ENCODE measurements around the gene OR5AS1.
A peak's percentile ranks its signal among the peaks of the same experiment; 100 is the strongest.
"Not testable (repeated sequence)": the region's sequence is repeated elsewhere in the genome, so short reads cannot be mapped to it uniquely, and the experiment has no call there.

Gene OR5AS1

DNA sequence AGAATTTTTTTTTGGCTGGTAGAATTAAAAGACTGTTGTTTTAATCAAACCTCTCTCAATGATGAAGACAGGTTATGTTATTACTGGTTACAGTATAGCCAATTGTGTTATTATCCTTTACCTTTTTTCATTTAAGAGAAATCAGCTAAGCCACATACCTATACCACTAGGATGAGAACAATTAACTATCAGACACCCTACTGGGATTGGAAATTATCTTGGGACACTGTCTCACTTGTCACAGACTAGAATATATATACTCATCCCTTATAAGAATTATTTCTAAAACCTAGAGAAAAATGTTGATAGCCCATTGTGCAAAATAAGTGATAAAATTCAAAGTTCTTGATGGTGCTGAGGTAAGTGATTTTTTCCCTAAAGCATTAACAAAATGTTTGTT, at the start of gene OR5AS1:
Gene OR5AS1 (plus strand): TSS at position 301 of the 400 bp plus-strand sequence. CDS start 2,765 bp downstream, outside the sequence.
- DNase-seq: no peak

DNA sequence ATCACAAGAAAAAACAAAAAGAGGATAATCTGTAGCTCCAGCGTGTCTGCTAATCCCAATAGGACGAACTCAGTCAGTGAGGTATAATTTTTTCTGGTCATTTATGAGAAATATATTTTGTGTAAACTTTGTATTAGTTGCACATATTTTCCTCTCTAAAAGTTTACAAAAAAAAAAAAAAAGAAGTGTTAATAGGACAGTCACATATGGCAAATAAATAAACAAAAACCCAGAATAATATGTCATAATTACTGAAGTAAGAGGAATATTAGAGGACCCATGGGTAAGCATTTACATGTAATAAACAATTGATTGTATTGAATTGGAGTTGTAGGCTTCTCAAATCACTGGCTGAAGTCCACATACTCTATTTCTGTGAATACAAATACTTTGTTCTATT, 32.9 kb upstream of the OR5AS1 start, which contains the start of gene OR5F1:
Gene OR5F1 (minus strand): TSS at position 101 of the 400 bp plus-strand sequence. CDS start 0 bp downstream, at position 101.
- no peak for DNase-seq

DNA sequence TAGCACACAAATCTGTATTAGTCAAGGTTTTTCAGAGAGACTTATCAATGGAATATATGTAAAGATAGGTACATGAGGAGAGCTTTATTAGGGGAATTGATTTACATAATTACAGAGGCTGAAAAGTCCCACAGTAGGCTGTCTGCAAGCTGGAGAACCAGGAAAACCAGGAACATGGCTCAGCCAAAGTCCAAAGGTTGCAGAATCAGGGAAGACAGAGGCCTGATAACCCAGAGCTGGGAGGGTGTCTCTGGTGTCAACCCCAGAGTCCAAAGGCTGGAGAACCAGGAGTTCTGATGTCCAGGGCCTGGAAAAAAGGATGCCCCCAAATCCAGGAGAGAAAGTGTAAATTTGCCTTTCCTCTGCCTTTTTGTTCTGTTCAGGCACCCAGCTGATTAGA, 16.7 kb upstream of the OR5AS1 start:
- DNase-seq: no peak

DNA sequence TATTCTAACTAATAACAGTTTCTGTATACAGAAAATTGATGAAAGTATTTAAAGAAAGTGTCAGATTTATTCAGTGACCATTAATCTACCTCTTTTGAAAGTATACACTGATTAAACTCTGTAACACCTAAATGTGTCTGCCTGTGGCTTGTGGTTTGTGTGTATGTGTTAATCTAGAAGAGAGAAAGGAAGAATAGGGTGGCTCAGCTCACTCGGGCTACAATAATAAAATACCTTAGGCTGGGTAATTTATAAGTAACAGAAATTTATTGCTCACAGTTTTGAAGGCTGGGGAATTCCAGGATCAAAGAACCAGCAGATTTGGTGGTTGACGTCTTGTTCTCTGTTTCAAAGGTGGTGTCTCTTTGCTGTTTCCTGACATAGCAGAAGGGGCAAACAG, 13.6 kb upstream of the OR5AS1 start:
- no peak for DNase-seq

DNA sequence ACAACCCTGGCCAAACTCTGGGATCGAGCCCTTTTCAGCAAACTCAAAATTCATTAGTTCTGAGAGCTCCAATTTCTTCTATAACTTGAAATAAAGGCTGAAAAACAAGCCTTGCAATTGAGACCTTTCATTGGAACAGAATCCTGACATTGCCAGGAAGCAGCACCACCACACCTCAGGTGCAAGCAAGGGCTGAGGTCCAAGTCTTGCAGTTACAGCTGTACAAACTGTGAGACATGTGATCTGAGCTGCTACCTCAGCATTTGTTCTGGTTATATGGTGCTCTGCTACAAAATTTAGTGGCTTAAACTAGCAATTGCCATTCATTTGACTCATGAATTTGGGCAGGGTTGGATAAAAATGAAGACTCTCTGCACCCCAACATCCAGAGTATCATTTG, 18.1 kb downstream of the OR5AS1 start:
- DNase-seq: no peak

DNA sequence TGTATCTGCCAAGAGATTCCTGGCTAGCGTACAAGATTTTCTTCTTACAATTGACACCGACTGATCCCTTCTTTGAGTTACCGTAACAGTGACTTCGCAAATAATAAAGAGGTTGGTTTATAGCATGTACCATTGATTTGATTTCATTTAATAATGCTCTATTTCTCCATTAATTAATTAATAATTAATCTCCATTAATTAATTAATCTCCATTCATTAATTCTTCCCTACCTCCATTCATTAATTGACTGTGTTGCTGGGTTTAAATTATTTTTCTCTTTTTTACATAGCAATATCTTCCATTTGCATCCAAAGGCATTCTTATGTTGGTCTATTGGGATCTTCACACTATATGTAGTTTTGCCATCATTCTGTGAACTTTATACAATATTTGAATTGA, 21.0 kb downstream of the OR5AS1 start:
- DNase-seq: no peak

DNA sequence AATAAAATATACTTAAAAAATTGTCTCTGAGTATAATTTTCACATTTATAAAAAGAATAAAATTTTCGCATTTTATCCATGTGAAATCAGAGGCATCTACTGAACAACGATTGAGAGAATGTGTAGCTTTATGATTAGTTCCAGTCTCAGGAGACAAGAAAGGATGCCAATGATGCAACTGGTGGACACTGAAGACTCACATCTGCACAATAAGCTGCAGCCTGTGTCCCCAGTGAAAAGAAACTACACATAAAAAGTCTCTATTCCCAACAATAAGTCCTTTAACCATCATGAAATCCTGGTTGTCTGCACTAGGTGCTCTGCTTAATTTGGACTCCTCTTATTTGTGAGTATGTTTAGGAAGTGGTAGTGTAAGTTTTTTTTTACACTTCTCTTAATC, 22.0 kb downstream of the OR5AS1 start:
- no peak for DNase-seq

DNA sequence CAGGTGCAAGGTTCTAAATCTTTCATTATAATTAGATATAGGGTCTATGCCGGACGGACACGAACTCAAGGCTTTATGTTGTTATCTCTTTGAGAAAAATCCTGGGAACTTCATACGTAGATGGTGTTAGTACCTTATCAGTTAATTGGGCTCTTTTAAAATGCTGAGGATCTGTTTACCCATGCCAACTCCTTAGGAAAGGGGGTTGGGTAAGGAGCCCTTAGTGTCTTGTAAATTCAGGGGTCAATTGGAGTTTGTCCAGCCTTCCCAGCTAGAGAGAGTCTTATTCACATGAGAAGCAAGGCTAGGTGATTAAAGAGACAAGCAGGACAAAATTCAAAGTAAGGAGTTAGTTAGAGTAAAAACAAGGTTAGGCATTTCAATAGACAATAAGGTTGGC, 28.9 kb downstream of the OR5AS1 start:
- not testable (repeated sequence) for DNase-seq

DNA sequence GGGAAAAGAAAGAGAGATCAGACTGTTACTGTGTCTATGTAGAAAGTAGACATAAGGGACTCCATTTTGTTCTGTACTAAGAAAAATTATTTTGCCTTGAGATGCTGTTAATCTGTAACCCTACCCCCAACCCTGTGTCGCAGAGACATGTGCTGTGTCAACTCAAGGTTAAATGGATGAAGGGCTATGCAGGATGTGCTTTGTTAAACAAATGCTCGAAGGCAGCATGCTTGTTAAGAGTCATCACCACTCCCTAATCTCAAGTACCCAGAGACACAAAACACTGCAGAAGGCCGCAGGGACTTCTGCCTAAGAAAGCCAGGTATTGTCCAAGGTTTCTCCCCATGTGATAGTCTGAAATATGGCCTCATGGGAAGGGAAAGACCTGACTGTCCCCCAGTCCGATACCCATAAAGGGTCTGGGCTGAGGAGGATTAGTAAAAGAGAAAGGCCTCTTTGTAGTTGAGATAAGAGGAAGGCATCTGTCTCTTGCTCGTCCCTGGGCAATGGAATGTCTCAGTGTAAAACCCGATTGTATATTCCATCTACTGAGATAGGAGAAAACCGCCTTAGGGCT, 30.3 kb downstream of the OR5AS1 start:
- peak; percentile 90 for DNase-seq

DNA sequence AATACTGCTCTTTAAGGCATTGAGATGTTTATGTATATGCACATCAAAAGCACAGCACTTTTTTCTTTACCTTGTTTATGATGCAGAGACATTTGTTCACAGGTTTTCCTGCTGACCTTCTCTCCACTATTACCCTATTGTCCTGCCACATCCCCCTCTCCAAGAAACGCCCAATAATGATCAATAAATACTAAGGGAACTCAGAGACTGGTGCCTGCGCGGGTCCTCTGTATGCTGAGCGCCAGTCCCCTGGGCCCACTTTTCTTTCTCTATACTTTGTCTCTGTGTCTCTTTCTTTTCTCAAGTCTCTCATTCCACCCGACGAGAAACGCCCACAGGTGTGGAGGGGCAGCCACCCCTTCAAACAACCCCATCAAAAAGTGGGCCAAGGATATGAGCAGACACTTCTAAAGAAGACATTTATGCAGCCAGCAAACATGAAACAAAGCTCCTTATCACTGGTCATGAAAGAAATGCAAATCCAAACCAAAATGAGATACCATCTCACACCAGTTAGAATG, 30.9 kb downstream of the OR5AS1 start:
- peak; percentile 56 for DNase-seq

DNA sequence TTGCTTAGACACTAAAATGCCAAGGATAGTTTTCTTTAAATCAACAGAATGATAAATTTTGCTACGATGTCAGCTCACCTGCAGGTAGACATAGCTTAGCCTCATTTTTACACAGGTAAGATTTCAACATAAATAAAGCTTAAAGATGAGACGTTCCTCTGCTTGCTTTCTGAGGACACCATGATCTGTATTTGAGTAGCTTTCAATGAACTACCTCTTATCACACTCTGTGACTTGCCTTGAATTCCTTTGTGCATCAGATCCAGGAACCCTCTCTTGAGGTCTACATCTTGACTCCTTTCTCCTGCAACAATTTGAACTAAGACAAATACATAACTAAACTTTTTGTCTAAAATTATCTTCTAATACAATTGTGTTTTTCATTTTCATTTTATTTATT, 39.5 kb downstream of the OR5AS1 start:
- DNase-seq: no peak

Measured in islet precursor cell (in vitro differentiated cells).